Progenitor cell of endocrine pancreas (in vitro differentiated cells): ENCODE data around the gene SERPINE1. TPM values are rescaled to one million over a fixed set of nuclear protein-coding genes. Genes with fewer than 3 reads are reported as not detected.

Source experiments
- DNase-seq: peaks from one replicate; pipeline ENCODE4 v3.0.0; 2021; ENCODE audit warnings: low spot score; ENCODE audit not compliant: unreplicated experiment
- H3K27ac Mint-ChIP-seq: 2 replicates; pipeline ENCODE4 v1.8.0; 2021; ENCODE audit warnings: mild to moderate bottlenecking, moderate library complexity, mixed read lengths
- H3K27me3 Mint-ChIP-seq: 2 replicates; pipeline ENCODE4 v1.8.0; 2021; ENCODE audit warnings: mixed read lengths
- H3K36me3 Mint-ChIP-seq: 2 replicates; pipeline ENCODE4 v1.8.0; 2022; ENCODE audit warnings: mixed read lengths; ENCODE audit not compliant: insufficient read depth
- H3K4me1 Mint-ChIP-seq: 2 replicates; pipeline ENCODE4 v1.8.0; 2021; ENCODE audit warnings: low read depth, mixed read lengths
- H3K4me3 Mint-ChIP-seq: 2 replicates; pipeline ENCODE4 v1.8.0; 2021; ENCODE audit warnings: low read depth, mild to moderate bottlenecking, moderate library complexity, mixed read lengths
- H3K9me3 Mint-ChIP-seq: 2 replicates; pipeline ENCODE4 v1.8.0; 2021; ENCODE audit warnings: low read depth, mixed read lengths
- CTCF ChIP-seq: fragments of 200-600 bp; sonication (generic); IDR thresholded peaks from one replicate; pipeline ENCODE4 v1.5.0; 2021; ENCODE audit warnings: antibody characterized with exemption, mild to moderate bottlenecking; ENCODE audit not compliant: unreplicated experiment
- total RNA-seq: library from RNA; stranded (reverse); gene quantifications from 2 replicates; pipeline ENCODE4 v1.2.1, GENCODE V29; 2021

The SERPINE1 gene
- total RNA-seq, 1 donor from 2014 or later = 0.14 TPM

- peaks cover 89% of the 10 kb centered on the region for H3K27me3 Mint-ChIP-seq
- no peaks in the 10 kb centered on the region for H3K36me3 Mint-ChIP-seq
- DNase-seq = no peak
- peaks cover 9% of the 10 kb centered on the region for H3K4me1 Mint-ChIP-seq
- H3K9me3 Mint-ChIP-seq = no peaks in the 10 kb centered on the region
- H3K4me3 Mint-ChIP-seq = no peak overlapping the region
- no peak for TF ChIP-seq CTCF
- no peak overlapping the region for H3K27ac Mint-ChIP-seq
These were observed 42.4 kb downstream of the SERPINE1 start for GRCh38 chr7:101169110-101169837.

- Mint-ChIP-seq H3K36me3 (no peaks in the 10 kb centered on the region), H3K27ac (no peak overlapping the region), H3K9me3 (no peaks in the 10 kb centered on the region), H3K4me3 (no peak overlapping the region), H3K4me1 (peaks cover 8% of the 10 kb centered on the region), H3K27me3 (peaks cover 90% of the 10 kb centered on the region)
- DNase-seq = peak; percentile 76
- peak; percentile 89 for TF ChIP-seq CTCF
These were observed 43.1 kb downstream of the SERPINE1 start for GRCh38 chr7:101169838-101170551.

- Mint-ChIP-seq H3K9me3 (no peaks in the 10 kb centered on the region), H3K4me1 (peaks cover 4% of the 10 kb centered on the region), H3K27ac (no peak overlapping the region), H3K4me3 (no peak overlapping the region), H3K27me3 (peaks cover 92% of the 10 kb centered on the region), H3K36me3 (no peaks in the 10 kb centered on the region)
- no peak for TF ChIP-seq CTCF
- no peak for DNase-seq
These were observed 43.9 kb downstream of the SERPINE1 start for GRCh38 chr7:101170617-101171441.

GRCh38 chr7:101171442-101171837, 44.5 kb downstream of the SERPINE1 start:
- no peaks in the 10 kb centered on the region for H3K36me3 Mint-ChIP-seq
- DNase-seq = no peak
- no peak overlapping the region for H3K4me3 Mint-ChIP-seq
- no peak overlapping the region for H3K27ac Mint-ChIP-seq
- TF ChIP-seq CTCF = peak; percentile 18
- H3K9me3 Mint-ChIP-seq = no peaks in the 10 kb centered on the region
- peaks cover 2% of the 10 kb centered on the region for H3K4me1 Mint-ChIP-seq
- H3K27me3 Mint-ChIP-seq = peaks cover 92% of the 10 kb centered on the region
